Thyroid gland (tissue), 4 donors: ENCODE measurements around the gene P2RY1.
A peak's percentile ranks its signal among the peaks of the same experiment; 100 is the strongest.

Experiments
- CTCF ChIP-seq, 6 experiments: fragments of 200-600 bp in 3 of 6; fragments of 450-650 bp in 3 of 6; sonication (generic) in 3 of 6; IDR thresholded peaks; one replicate each; pipeline ENCODE4 v1.5.1; 2016 to 2019; ENCODE audit warnings: antibody characterized with exemption in 6 of 6, mild to moderate bottlenecking in 2 of 6, inconsistent platforms in 1 of 6, moderate library complexity in 1 of 6
- POLR2A ChIP-seq, 2 donors: fragments of 450-650 bp; IDR thresholded peaks; one replicate each; pipeline ENCODE4 v1.6.1; 2017; ENCODE audit warnings: antibody characterized with exemption in 2 of 2, mild to moderate bottlenecking in 2 of 2, moderate library complexity in 1 of 2

DNA sequence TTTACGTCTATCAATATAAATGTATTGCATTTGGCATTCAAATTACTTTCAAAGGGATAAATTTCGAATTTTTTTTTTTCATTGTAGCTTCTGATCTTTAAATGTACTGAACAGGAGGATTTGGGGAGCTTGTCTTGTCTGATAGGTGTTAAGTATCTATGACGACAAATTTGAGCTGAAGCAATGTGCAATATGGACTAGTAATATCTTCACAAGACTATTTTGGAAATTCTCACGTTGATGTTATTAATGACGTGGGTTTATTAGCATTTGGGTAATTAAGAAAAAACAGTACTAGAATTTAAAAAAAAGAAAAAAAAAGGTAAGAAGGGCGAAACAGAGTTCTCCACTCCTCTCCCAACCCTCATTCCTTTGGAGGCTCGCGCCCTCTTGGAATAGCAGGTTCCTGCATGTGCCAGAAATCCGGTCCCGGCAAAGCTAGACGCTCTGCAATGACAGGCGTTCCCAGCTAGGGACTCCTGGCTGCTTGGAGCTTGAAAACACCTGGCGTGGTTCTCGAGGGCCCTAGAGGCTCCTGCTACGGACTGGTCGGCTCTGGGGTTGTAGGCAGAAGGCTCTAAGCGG, 648 bp upstream of the P2RY1 start:
- TF ChIP-seq POLR2A (IDR thresholded peaks at IDR 0.05), result no peak
- peak in 3 of 6 experiments; percentile 30 to 52 (median 43) for TF ChIP-seq CTCF (IDR thresholded peaks at IDR 0.05)
